ENCODE measurements around the gene LGI4.

- TF ChIP-seq CTCF (IDR thresholded peaks at IDR 0.05; ENCODE audit: insufficient read depth, low read depth, low read length) (no peak), EZH2 (IDR thresholded peaks at IDR 0.05; ENCODE audit: insufficient read depth, low read length) (no peak)
These were observed 51.0 kb downstream of the LGI4 start for GRCh38 chr19:35083691-35084508.
